CD4-positive, alpha-beta T cell treated with Interleukin-17A for 4 hours (primary cell): ENCODE results near the gene PLA2G6.
"Not testable (repeated sequence)": the region's sequence is repeated elsewhere in the genome, so short reads cannot be mapped to it uniquely, and the experiment has no call there.

Experiments used
- DNase-seq: peaks from one replicate; pipeline ENCODE4 v3.0.0-alpha.2; 2020; ENCODE audit warnings: mixed read lengths

PLA2G6 gene

GRCh38 chr22:38081941-38082828, 99.4 kb downstream of the PLA2G6 start:
- DNase-seq: no peak

DNA sequence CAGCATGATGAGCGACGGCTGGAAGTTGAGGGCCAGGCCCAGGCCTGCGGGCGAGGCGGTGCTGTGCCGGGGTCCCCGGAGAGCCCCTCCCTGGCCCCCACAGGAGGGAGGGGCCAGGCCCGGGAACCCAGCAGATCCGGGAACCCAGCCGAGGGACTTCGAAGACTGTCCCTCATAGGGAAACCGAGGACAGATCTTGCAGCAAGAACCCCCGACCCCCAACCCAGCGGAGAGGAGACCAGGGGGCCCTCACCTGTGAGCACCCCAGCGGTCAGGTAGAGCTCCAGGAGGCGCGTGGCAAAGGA, 100.0 kb downstream of the PLA2G6 start:
- no peak for DNase-seq

GRCh38 chr22:38080850-38081635, 100.6 kb downstream of the PLA2G6 start:
- DNase-seq: no peak

DNA sequence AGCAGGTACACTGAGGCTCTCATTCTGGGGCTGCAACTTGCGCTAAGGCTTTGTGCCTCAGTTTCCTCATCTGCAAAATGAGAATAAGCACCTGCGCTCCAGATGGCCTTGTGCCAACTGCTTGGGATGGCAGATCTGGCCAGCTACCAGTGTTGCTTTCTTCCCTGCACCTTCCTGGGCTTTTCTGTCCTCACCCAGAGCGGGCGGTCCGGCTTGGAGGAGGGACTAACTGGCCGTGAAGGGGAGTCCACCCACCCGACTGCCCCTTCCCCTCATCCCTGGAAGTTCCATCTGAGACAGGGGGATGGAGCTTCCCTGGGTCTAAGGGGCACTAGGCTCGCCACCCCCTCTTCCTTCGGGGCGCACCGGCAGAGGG, 101.2 kb downstream of the PLA2G6 start:
- no peak for DNase-seq

DNA sequence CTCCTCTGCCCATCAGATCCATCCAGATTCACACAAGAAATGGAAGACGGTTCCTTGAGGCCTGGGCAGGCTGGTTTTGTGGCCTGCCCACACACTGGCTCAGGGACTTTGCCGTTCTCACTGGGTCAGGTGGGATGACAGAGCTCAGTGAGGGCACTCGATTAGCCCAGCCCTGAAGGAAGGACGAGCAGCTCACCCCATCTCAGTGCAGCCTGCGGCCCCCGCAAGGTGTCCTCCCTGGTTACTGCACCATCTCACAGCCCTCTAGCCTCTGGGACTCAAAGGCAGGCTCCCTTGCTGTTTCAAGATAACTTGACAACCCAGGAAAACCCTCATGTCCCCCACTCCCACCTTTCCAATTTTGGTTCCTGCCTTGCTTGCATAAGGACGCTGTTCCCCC, 101.8 kb downstream of the PLA2G6 start:
- DNase-seq: no peak

GRCh38 chr22:38079208-38079607, 102.4 kb downstream of the PLA2G6 start:
- DNase-seq: not testable (repeated sequence)

DNA sequence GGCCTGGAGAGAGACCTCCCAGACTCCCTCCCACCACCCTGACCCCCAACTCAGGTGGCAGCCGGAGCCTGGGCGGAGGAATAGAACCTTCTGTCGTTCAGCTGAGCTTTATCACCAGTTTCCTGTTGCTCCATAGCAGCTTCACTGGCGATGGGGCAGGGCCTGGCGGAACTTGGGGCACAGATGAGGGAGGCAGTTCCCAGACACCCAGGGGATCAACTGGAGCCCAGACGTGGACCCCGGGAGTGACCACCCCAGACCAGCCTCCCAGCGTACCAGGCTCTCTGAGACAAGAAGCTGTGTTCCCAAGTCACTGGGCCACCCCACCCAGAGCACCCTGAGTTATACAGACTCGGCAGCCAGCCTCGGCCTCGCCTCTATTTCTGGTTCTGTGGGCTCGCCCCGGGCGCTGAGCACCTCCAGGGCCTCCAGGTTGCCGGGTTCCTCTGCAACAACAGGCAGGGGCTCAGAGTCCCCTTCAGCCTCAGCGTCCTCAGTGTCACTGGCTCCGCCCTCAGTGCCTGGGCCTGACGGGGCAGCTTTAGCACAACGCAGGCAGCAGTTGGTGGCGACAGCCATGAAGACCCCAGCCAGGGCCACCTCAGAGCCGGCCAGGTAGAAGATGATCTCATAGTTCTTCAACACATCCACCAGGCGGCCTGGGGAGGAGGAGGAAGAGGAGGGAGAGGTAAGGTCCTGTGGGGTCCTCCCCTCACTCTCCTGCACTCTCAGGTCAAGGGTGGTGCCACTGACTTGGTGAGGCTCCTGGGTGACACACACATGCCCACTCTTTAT, 103.4 kb downstream of the PLA2G6 start:
- DNase-seq: no peak

DNA sequence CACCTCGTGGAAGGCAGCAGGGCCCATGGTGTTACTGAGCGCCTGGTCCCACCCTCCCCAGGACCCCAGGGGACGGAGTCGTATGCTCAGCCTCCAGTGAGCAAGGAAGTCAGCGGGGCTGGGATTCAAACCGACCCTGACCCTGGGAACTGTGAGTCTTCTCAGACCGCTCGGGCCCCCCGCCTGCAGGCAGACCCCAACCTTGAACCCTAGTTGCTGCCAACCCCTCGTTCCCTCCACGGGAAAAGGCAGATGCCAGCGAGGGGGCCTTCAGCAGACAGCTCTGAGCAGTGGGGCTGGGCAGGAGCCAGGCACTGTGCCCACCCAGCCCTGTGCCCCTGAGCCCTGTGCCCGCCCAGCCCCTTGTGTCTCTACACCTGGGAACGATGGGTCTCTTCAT, 104.0 kb downstream of the PLA2G6 start:
- no peak for DNase-seq

DNA sequence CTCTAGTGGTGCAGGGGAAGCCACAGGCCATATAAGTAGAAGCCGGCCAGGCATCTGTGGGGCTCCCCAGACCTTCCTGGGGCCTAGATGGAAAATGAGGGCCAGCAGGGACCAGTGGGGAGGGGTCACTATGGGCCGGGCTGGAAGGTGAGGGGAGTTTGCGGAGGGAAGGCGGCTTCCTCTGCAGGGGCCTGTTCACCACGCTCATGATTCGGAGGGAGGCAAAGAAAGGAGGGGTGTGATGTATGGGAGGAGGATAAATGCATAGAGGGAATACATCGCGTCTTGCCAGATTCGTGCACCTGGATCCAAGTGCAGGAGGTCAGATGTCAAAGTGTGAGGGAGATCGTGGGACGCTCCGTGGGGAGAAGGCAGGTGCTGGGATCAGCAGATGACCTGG, 104.5 kb downstream of the PLA2G6 start:
- DNase-seq: no peak

GRCh38 chr22:38075961-38076360, 105.7 kb downstream of the PLA2G6 start:
- no peak for DNase-seq

- DNase-seq: no peak
These were observed 106.4 kb downstream of the PLA2G6 start for GRCh38 chr22:38075105-38075825.

- no peak for DNase-seq
These were observed 107.2 kb downstream of the PLA2G6 start for GRCh38 chr22:38074181-38075104.

DNA sequence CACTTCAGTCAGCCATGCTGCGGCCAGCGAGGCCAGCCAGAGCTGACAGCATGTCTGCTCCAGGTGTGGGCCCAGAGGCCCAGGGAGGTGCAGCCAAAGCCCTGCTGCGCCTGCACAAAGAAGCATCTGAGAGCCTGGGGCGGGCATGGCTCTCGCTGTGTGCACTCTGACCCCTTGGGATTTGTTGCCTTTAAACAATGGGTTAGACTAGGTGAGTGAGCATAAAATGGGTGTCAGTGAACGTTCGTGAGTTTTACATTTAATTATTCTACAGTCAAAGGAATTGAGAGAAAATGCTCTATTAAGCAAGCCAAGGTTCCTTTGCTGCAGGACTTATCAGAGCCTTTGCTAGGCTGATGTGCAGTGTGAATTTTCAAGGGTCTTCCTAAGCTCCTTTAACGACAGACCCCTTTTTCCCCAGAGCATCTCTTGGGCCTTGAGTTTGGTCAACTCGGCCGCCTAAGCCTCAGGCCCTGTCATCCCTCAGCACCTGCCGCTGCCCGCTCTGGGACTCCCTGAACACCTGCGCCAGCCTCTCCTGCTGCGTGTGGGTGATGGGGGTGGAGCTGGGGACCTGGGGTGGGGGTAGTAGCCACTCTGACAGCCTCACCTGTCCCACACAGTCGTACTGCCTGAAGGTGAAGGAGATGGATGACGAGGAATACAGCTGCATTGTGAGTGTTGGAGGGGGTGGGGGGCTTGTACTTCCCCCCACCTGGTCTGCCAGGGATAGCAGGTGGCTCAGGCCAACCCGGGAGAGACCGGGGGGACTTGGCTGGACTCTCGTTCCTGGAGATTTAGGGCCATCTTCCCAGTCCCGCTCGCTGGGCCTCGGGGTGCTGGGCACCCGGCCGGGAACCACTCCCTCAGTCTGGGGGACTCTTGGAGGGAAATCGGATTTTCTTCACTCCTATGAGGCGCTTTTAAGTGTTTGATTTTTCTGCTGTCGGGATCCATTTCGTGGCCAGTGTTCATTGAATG, 108.2 kb downstream of the PLA2G6 start:
- DNase-seq: no peak

DNA sequence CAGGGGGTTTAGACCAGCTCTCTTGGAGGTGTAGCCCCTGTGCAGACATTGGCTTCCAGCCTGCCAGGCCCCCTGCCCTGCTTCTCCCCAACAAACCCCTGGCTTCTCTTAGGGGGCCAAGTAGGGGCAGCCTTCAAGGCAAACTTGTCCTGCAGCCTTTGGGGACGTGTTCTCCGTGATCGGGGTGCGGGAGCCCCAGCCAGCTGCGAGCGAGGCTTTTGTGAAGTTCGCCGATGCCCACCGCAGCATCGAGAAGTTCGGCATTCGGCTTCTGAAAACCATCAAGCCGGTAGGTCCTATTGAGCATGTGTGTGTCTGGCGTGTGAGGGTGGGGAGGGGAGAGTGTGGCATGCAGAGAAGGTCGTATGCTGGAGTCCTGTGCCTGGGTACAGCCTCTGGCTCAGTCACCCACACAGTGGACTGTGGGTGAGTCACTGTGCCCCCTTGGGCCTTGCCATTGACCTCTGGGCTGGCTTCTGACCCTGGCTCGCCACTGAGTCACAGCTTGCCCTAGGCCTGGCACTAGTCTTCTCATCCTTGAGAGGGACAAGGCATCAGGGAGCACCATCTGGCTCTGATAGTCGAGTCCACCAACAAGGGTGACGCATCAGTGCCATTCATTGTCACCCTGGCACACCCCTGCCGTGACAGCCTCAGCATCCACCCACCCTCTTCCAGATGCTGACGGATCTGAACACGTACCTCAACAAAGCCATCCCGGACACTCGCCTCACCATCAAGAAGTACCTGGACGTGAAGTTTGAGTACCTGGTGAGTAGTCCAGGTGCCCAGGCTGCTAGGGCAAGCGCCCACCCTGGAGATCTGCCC, 109.1 kb downstream of the PLA2G6 start:
- no peak for DNase-seq

GRCh38 chr22:38071421-38072321, 110.0 kb downstream of the PLA2G6 start:
- no peak for DNase-seq

DNA sequence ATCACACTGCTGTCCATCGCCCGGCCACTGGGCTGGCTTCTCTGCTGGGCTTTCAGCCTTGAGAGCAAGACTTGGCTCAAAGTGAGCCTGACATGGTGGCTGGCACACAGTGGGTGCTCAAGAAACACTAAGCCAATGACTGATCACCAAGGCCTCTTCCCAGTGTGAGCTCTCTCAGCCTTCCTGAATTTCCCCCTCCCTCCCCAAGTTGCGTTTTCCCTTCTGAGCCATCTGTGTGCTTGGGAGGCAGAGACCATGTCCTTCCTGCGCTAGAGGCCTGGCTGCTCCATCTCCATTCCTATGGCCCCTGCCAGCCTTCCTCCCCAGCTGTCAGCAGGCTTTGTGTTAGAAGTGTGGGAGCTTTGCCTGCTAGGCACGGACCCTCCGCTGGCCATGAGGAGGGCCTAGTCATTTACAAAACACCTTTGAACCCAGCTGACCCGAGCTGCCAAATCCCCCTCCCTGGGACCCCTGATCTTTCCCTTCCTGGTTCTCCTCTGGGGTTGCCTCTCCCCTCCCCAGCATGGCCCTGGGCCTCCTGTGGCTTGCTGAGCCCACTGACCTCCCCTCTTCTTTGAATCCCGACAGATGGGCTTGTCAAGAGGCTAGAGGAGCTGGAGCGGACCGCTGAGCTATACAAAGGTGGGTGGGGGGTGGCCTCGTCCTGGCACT, 111.2 kb downstream of the PLA2G6 start:
- DNase-seq: no peak

GRCh38 chr22:38069372-38070249, 112.0 kb downstream of the PLA2G6 start:
- no peak for DNase-seq
